HFFc6 (cell line): ENCODE results near the gene SCAF4. TPM values are rescaled to one million over a fixed set of nuclear protein-coding genes. Genes with fewer than 3 reads are reported as not detected.

Source experiments
- DNase-seq: peaks from one replicate; pipeline ENCODE4 v3.0.0-alpha.2; 2018
- H3K27ac Mint-ChIP-seq: 2 replicates; pipeline ENCODE4 v1.8.0; 2020; ENCODE audit warnings: mild to moderate bottlenecking, mixed read lengths
- H3K27me3 Mint-ChIP-seq: 2 replicates; pipeline ENCODE4 v1.8.0; 2021; ENCODE audit warnings: mild to moderate bottlenecking, moderate library complexity, mixed read lengths; ENCODE audit not compliant: insufficient read depth
- H3K36me3 Mint-ChIP-seq: 2 replicates; pipeline ENCODE4 v1.8.0; 2021; ENCODE audit warnings: low read depth, mixed read lengths
- H3K4me1 Mint-ChIP-seq: 2 replicates; pipeline ENCODE4 v1.8.0; 2020; ENCODE audit warnings: low read depth, mixed read lengths
- H3K4me3 Mint-ChIP-seq: 2 replicates; pipeline ENCODE4 v1.8.0; 2020; ENCODE audit warnings: mild to moderate bottlenecking, moderate library complexity, mixed read lengths
- H3K9me3 Mint-ChIP-seq: 2 replicates; pipeline ENCODE4 v1.8.0; 2020; ENCODE audit warnings: mild to moderate bottlenecking, mixed read lengths
- total RNA-seq, 6 experiments: library from RNA; stranded (reverse); fragmentation: NEBNext Ultra II Directional; extraction: Animal tissue kit (Norgen Biotek cat#: 25700); gene quantifications; 2 replicates in 1 of 6; 3 replicates in 5 of 6; pipeline ENCODE4 v1.2.3, GENCODE V29; 2021
- TF ChIP-seq, protein P1 (sequence below): fragments of 200-600 bp; sonication (generic); IDR thresholded peaks from 2 replicates; pipeline ENCODE4 v1.5.0; 2021; ENCODE audit warnings: antibody characterized with exemption, mild to moderate bottlenecking

Gene SCAF4
- total RNA-seq, 6 experiments from 2014 or later = 21.8 to 28.4 (median 26.3) TPM

DNA sequence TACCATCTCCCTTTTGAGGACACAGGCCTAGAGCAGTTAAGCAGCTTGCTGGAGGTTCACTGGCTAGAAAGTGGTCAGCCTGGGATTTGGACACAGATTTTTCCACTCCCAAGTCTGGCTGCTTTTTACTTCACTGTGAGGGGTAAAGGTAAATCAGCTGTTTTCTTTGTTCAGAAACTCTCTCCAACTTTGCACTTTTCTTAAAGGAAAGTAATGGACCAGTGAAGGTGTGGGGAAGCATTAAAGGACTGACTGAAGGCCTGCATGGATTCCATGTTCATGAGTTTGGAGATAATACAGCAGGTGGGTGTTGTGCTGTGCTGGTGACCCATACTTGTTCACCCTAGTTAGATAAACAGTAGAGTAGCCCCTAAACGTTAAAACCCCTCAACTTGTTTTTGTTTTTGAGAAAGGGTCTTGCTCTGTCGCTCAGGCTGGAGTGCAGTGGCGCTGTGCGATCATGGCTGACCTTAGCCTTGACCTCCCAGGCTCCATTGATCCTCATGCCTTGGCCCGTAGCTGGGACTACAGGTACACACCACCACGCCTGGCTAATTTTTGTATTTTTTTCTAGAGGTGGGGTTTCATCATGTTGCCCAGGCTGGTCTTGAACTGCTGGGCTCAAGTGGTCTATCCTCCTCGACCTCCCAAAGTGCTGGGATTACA is 68.2 kb downstream of the SCAF4 start:
- H3K4me3 Mint-ChIP-seq = no peak overlapping the region
- H3K9me3 Mint-ChIP-seq = no peaks in the 10 kb centered on the region
- no peak for DNase-seq
- TF ChIP-seq, protein P1, sequence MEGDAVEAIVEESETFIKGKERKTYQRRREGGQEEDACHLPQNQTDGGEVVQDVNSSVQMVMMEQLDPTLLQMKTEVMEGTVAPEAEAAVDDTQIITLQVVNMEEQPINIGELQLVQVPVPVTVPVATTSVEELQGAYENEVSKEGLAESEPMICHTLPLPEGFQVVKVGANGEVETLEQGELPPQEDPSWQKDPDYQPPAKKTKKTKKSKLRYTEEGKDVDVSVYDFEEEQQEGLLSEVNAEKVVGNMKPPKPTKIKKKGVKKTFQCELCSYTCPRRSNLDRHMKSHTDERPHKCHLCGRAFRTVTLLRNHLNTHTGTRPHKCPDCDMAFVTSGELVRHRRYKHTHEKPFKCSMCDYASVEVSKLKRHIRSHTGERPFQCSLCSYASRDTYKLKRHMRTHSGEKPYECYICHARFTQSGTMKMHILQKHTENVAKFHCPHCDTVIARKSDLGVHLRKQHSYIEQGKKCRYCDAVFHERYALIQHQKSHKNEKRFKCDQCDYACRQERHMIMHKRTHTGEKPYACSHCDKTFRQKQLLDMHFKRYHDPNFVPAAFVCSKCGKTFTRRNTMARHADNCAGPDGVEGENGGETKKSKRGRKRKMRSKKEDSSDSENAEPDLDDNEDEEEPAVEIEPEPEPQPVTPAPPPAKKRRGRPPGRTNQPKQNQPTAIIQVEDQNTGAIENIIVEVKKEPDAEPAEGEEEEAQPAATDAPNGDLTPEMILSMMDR = no peak
- H3K27ac Mint-ChIP-seq = no peak overlapping the region
- peaks cover 45% of the 10 kb centered on the region for H3K36me3 Mint-ChIP-seq
- peaks cover 63% of the 10 kb centered on the region for H3K4me1 Mint-ChIP-seq
- peaks cover 5% of the 10 kb centered on the region for H3K27me3 Mint-ChIP-seq

DNA sequence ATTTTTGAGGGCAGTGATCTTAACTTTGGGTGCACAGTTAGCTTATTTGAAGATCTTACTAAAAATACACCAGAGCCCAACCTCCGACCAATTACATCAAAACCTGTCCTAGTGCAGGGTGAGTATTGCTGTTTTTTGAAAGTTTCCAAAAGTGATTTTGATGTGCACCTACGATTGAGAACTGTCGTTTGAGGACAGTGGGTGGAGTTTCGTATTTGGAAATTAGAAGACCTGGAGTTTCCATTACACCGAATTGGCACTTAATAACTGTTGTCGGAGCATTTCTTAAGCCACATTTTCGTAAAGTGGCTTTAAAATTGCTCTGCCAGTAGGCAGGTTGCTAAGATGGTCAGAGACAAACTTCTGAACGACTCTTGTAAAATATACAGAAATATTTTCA is 71.3 kb downstream of the SCAF4 start:
- Mint-ChIP-seq H3K36me3 (peaks cover 27% of the 10 kb centered on the region), H3K27ac (peak overlapping the region; percentile 88), H3K4me1 (peaks cover 54% of the 10 kb centered on the region), H3K27me3 (peaks cover 5% of the 10 kb centered on the region), H3K4me3 (peak overlapping the region; percentile 97), H3K9me3 (no peaks in the 10 kb centered on the region)
- DNase-seq = no peak
- TF ChIP-seq, protein P1 = no peak

DNA sequence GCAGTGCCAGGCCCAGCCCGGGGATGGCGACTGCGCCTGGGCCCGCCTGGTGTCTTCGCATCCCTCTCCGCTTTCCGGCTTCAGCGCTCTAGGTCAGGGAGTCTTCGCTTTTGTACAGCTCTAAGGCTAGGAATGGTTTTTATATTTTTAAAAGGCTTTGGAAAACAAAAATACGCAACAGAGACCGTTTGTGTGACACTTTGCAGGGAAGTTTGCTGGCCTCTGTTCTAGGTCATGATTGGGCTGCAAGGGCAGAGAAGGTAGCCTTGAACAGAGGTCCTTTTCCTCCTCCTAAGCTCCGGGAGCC is 71.7 kb downstream of the SCAF4 start:
- Mint-ChIP-seq H3K4me3 (peak overlapping the region; percentile 97), H3K27me3 (peaks cover 2% of the 10 kb centered on the region), H3K9me3 (no peaks in the 10 kb centered on the region), H3K4me1 (peaks cover 50% of the 10 kb centered on the region), H3K27ac (peak overlapping the region; percentile 88), H3K36me3 (peaks cover 23% of the 10 kb centered on the region)
- TF ChIP-seq, protein P1 = no peak
- no peak for DNase-seq

DNA sequence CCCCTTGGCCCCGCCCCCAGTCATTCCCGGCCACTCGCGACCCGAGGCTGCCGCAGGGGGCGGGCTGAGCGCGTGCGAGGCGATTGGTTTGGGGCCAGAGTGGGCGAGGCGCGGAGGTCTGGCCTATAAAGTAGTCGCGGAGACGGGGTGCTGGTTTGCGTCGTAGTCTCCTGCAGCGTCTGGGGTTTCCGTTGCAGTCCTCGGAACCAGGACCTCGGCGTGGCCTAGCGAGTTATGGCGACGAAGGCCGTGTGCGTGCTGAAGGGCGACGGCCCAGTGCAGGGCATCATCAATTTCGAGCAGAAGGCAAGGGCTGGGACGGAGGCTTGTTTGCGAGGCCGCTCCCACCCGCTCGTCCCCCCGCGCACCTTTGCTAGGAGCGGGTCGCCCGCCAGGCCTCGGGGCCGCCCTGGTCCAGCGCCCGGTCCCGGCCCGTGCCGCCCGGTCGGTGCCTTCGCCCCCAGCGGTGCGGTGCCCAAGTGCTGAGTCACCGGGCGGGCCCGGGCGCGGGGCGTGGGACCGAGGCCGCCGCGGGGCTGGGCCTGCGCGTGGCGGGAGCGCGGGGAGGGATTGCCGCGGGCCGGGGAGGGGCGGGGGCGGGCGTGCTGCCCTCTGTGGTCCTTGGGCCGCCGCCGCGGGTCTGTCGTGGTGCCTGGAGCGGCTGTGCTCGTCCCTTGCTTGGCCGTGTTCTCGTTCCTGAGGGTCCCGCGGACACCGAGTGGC is 72.2 kb downstream of the SCAF4 start, which contains the start of gene SOD1:
TSS of gene SOD1 (plus strand) at position 158 of the 723 bp plus-strand sequence. CDS start at position 235, 77 bp downstream.
- Mint-ChIP-seq H3K36me3 (peaks cover 22% of the 10 kb centered on the region), H3K4me1 (peaks cover 46% of the 10 kb centered on the region), H3K4me3 (peak within 1 kb of the TSS; percentile 99), H3K27ac (peak within 1 kb of the TSS; percentile 99), H3K9me3 (no peaks in the 10 kb centered on the region), H3K27me3 (peaks cover 7% of the 10 kb centered on the region)
- TF ChIP-seq, protein P1 = peak; percentile 57
- DNase-seq = peak; percentile 88

DNA sequence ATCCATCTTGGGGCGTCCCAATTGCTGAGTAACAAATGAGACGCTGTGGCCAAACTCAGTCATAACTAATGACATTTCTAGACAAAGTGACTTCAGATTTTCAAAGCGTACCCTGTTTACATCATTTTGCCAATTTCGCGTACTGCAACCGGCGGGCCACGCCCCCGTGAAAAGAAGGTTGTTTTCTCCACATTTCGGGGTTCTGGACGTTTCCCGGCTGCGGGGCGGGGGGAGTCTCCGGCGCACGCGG is 72.7 kb downstream of the SCAF4 start:
- no peaks in the 10 kb centered on the region for H3K9me3 Mint-ChIP-seq
- peak overlapping the region; percentile 99 for H3K27ac Mint-ChIP-seq
- peaks cover 19% of the 10 kb centered on the region for H3K36me3 Mint-ChIP-seq
- TF ChIP-seq, protein P1 = no peak
- peaks cover 41% of the 10 kb centered on the region for H3K4me1 Mint-ChIP-seq
- H3K27me3 Mint-ChIP-seq = peaks cover 7% of the 10 kb centered on the region
- no peak for DNase-seq
- peak overlapping the region; percentile 99 for H3K4me3 Mint-ChIP-seq
